OCI-LY1 (cell line): ENCODE measurements around the gene GCSH.

Experiments
- CTCF ChIP-seq: fragments of 200-600 bp; sonication (generic), shearing (Covaris generic); IDR thresholded peaks from 2 replicates; pipeline ENCODE4 v1.5.1; 2017; ENCODE audit warnings: mild to moderate bottlenecking, antibody characterized with exemption, low read length, moderate library complexity, mixed read lengths
- EZH2 ChIP-seq: fragments of 200-600 bp; sonication (generic), shearing (Covaris generic); IDR thresholded peaks from 2 replicates; pipeline ENCODE4 v1.8.0; 2017; ENCODE audit warnings: borderline replicate concordance, mixed run types, mild to moderate bottlenecking, antibody characterized with exemption, low read length, moderate library complexity, mixed read lengths

- TF ChIP-seq CTCF (no peak), EZH2 (no peak)
These were observed 18.9 kb downstream of the GCSH start, which contains the start of gene C16orf46 for GRCh38 chr16:81077076-81077940.
